ENCODE data around the gene PDZD7.

Gene PDZD7

DNA sequence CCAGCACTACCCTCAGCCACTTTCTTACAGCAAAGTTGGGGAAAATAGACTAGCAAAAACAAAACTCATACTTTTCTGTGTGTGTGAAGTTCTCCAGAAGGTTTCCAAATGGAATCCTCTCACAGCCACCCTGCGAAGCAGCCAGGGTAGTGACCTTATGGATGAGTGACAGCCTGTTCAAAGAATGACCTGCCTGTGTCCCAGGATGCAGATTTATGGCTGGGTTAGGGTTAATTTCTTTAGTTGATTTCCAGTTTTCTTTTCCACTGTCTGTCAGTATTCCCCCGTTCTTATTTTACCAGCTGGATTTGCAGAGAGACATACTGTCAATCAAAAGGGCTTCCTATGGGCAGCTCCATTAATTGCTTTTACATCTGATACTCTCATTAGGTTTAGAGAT lies 64.0 kb downstream of the PDZD7 start:
- no peak for DNase-seq (ENCODE audit: low read depth)

GRCh38 chr10:100965820-100966219 lies 65.1 kb downstream of the PDZD7 start:
- DNase-seq (ENCODE audit: low read depth): no peak

DNA sequence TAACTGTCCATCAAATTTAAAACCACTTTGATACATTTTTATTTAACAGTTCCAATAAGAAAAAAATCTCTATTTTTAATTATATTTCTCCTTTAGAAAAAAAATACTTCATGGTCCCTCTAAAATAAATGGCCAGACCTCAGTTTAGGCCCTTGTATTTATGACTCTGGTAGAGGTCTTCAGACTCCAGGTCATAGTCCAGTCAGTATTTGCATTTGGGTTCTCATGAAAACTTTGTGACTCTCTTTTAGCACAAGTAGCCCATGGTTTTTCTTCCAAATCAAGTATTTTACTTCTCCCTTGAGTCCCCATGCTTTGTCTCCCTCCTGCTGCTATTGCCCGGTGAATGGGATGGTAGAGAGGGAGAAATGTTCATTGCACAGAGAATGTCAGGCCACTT lies 67.1 kb downstream of the PDZD7 start:
- no peak for DNase-seq (ENCODE audit: low read depth)

- no peak for DNase-seq (ENCODE audit: low read depth)
Observed at GRCh38 chr10:100962351-100963080, 68.4 kb downstream of the PDZD7 start.

DNA sequence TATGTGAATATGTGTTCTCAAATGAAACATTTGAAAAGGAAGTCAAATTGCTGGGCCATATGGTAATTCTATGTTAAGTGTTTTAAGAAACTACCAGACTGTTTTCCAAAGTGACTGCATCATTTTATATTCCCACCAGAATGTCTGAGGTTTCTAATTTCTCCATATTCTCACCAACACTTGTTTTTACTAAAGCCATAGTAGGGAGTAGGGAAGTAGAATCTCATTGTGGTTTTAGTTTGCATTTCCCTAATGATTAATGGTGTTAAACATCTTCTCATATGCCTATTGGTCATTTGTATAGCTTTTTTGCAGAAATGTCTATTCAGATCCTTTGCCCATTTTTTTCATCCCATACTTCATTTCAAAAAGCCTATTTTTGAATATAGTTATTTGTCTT lies 70.7 kb downstream of the PDZD7 start:
- no peak for DNase-seq (ENCODE audit: low read depth)
